DND-41 (cell line): ENCODE measurements around the gene FRMPD4.

Experiments used
- EZH2 ChIP-seq: IDR thresholded peaks from 3 replicates; pipeline ENCODE4 v1.6.1; 2012; ENCODE audit warnings: borderline replicate concordance, low read depth, mild to moderate bottlenecking, moderate library complexity, low read length, inconsistent platforms; ENCODE audit not compliant: severe bottlenecking
- TF ChIP-seq, protein P1 (sequence below): IDR thresholded peaks from 2 replicates; pipeline ENCODE4 v1.5.1; 2012; ENCODE audit warnings: borderline replicate concordance, low read length, moderate library complexity, mild to moderate bottlenecking; ENCODE audit not compliant: poor library complexity, severe bottlenecking; ENCODE audit errors: extremely low read depth

DNA sequence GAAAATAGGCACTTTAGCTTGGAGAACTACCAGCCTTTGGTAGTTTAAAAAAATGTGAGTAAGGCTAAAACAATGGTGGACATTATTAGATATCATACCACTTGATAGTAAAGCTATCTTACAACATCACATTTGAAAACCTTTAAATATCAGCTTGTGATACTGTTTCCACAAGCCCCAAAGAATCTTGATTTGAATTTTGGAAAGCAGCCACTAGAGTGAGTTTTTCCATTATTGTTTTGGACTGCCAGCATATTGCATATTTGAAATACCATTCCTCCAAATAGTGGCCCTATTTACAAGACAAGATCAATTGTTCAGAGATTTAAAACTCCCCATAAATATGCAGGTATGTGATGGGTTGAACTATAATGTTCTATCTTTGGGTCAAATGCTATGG is 349.9 kb downstream of the FRMPD4 start:
- TF ChIP-seq, protein P1, sequence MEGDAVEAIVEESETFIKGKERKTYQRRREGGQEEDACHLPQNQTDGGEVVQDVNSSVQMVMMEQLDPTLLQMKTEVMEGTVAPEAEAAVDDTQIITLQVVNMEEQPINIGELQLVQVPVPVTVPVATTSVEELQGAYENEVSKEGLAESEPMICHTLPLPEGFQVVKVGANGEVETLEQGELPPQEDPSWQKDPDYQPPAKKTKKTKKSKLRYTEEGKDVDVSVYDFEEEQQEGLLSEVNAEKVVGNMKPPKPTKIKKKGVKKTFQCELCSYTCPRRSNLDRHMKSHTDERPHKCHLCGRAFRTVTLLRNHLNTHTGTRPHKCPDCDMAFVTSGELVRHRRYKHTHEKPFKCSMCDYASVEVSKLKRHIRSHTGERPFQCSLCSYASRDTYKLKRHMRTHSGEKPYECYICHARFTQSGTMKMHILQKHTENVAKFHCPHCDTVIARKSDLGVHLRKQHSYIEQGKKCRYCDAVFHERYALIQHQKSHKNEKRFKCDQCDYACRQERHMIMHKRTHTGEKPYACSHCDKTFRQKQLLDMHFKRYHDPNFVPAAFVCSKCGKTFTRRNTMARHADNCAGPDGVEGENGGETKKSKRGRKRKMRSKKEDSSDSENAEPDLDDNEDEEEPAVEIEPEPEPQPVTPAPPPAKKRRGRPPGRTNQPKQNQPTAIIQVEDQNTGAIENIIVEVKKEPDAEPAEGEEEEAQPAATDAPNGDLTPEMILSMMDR, result no peak
- TF ChIP-seq EZH2, result no peak
